CD4-positive, alpha-beta T cell (primary cell): ENCODE data around the gene TGFB1I1. TPM values are rescaled to one million over a fixed set of nuclear protein-coding genes. Genes with fewer than 3 reads are reported as not detected.

ENCODE experiments used
- ATAC-seq: fragments of 200-7000 bp; cut with Tn5 transposase; one replicate; pipeline ENCODE4 v1.10.0; 2022; ENCODE audit warnings: mild to moderate bottlenecking; ENCODE audit not compliant: poor library complexity
- CTCF ChIA-PET: fragments of 350-600 bp; sonication (Branson Sonifier 250); formaldehyde crosslinking; loops from one replicate; lab custom pipeline; 2021; ENCODE audit warnings: antibody characterized with exemption, inconsistent platforms; lab: Charles Lee
- POLR2A ChIA-PET: fragments of 350-600 bp; sonication (Branson Sonifier 250); formaldehyde crosslinking; loops from one replicate; lab custom pipeline; 2021; ENCODE audit warnings: antibody characterized with exemption, inconsistent platforms; lab: Charles Lee
- DNase-seq, 14 experiments: peaks; one replicate each; pipeline ENCODE4 v3.0.0-alpha.2; 2013 to 2020; ENCODE audit warnings: mixed read lengths in 2 of 14
- H3K27ac ChIP-seq, 2 donors: one replicate each; pipeline versions ENCODE4 v1.5.1 to v1.7.0; 2013; ENCODE audit warnings: low read length in 2 of 2, low read depth in 1 of 2, mild to moderate bottlenecking in 1 of 2
- H3K27me3 ChIP-seq, 2 experiments: 1 replicate in 1 of 2; 2 replicates in 1 of 2; pipeline versions ENCODE4 v1.6.1 to v1.7.0; 2013; ENCODE audit warnings: low read length in 2 of 2, control low read depth in 1 of 2, mild to moderate bottlenecking in 1 of 2, moderate library complexity in 1 of 2; ENCODE audit not compliant: insufficient read depth in 2 of 2, control insufficient read depth in 1 of 2
- H3K36me3 ChIP-seq: one replicate; pipeline ENCODE4 v1.6.1; 2013; ENCODE audit warnings: low read length, control low read depth; ENCODE audit not compliant: insufficient read depth
- H3K4me1 ChIP-seq: one replicate; pipeline ENCODE4 v1.6.1; 2013; ENCODE audit warnings: low read length, control low read depth; ENCODE audit not compliant: insufficient read depth
- H3K4me3 ChIP-seq: one replicate; pipeline ENCODE4 v1.5.1; 2013; ENCODE audit warnings: mild to moderate bottlenecking, low read length, moderate library complexity
- H3K9me3 ChIP-seq, 2 experiments: 1 replicate in 1 of 2; 2 replicates in 1 of 2; pipeline versions ENCODE4 v1.6.1 to v1.7.0; 2013; ENCODE audit warnings: low read length in 2 of 2, mild to moderate bottlenecking in 2 of 2, control low read depth in 1 of 2, moderate library complexity in 1 of 2; ENCODE audit not compliant: control insufficient read depth in 1 of 2, insufficient read depth in 1 of 2
- H3K27ac Mint-ChIP-seq: one replicate; pipeline ENCODE4 v1.8.0; 2020; ENCODE audit warnings: mixed read lengths
- H3K27me3 Mint-ChIP-seq: one replicate; pipeline ENCODE4 v1.8.0; 2021; ENCODE audit warnings: mixed read lengths
- H3K36me3 Mint-ChIP-seq: one replicate; pipeline ENCODE4 v1.8.0; 2021; ENCODE audit warnings: low read depth, mixed read lengths
- H3K4me1 Mint-ChIP-seq: one replicate; pipeline ENCODE4 v1.8.0; 2021; ENCODE audit warnings: low read depth, mixed read lengths
- H3K4me3 Mint-ChIP-seq: one replicate; pipeline ENCODE4 v1.8.0; 2020; ENCODE audit warnings: mild to moderate bottlenecking, mixed read lengths
- H3K9me3 Mint-ChIP-seq: one replicate; pipeline ENCODE4 v1.8.0; 2020; ENCODE audit warnings: mixed read lengths
- CTCF ChIP-seq: fragments of 200-600 bp; IDR thresholded peaks from one replicate; pipeline ENCODE4 v1.8.0; 2022; ENCODE audit warnings: antibody characterized with exemption, mild to moderate bottlenecking
- intact Hi-C, 2 experiments: fragments of 100-400 bp; cut with DNase I in 1 of 2; cut with micrococcal nuclease in 1 of 2; formaldehyde crosslinking; loops; one replicate each; pipeline versions ENCODE4 v1.15.1 to v1.9.0; 2023 to 2025; cut with DNase I, micrococcal nuclease
- total RNA-seq, 174 experiments: library from RNA in 2 of 174; stranded (reverse) in 2 of 174; gene quantifications; one replicate each; pipeline ENCODE4 v1.2.3 and lab custom pipeline; 2021 to 2026

TGFB1I1 gene
- total RNA-seq, 2 experiments from 2014 or later, result 0.36 to 0.42 TPM

- no peak overlapping the region for H3K27ac Mint-ChIP-seq
These were observed 26.5 kb downstream of the TGFB1I1 start for GRCh38 chr16:31498493-31498892.

DNA sequence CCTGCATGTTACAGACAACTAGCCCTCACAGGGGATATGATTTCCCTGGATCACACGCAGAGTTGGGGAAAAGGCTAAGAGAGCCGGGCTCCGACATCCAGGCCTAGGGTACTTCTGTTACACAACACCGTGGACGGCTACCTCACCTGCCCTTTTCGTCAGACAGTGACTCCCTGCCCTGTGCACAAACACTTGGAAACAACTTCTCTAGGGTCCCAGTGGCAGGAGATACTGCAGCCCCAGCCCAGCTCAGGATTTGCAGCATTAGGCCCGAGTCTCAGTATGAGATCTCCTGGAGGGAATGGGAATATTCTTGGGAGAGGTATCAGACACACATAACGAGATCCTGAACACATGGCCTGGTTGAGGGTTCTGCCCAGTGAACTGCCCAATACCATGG lies 28.0 kb downstream of the TGFB1I1 start:
- no peaks in the 10 kb centered on the region for H3K27me3 ChIP-seq
- H3K27ac Mint-ChIP-seq, result no peak overlapping the region
- H3K9me3 ChIP-seq, result no peaks in the 10 kb centered on the region
- TF ChIP-seq CTCF, result no peak
- H3K36me3 ChIP-seq, result peaks cover 55% of the 10 kb centered on the region
- DNase-seq (no peak), ATAC-seq (no peak)
- no peak overlapping the region for H3K4me3 Mint-ChIP-seq
- CTCF ChIA-PET, result no interaction called here
- POLR2A ChIA-PET, result interaction anchor here (0.6 to 1.4 kb wide), 2 partner anchors 8 to 213 kb away, joined by 3 to 4 read pairs; partner anchors contain the start of gene RUSF1
- intact Hi-C loops, result no loop called here
- H3K4me3 ChIP-seq, result no peak overlapping the region
- H3K4me1 ChIP-seq, result peaks cover 4% of the 10 kb centered on the region
- H3K9me3 Mint-ChIP-seq, result no peaks in the 10 kb centered on the region
- peaks cover 14% of the 10 kb centered on the region for H3K4me1 Mint-ChIP-seq
- no peaks in the 10 kb centered on the region for H3K27me3 Mint-ChIP-seq
- no peak overlapping the region for H3K27ac ChIP-seq
- H3K36me3 Mint-ChIP-seq, result peaks cover 57% of the 10 kb centered on the region

More at GRCh38 chr16:31498493-31498892, 26.5 kb downstream of the TGFB1I1 start:
- H3K36me3 ChIP-seq, result peaks cover 56% of the 10 kb centered on the region
- Mint-ChIP-seq H3K27me3 (no peaks in the 10 kb centered on the region), H3K4me3 (no peak overlapping the region), H3K4me1 (peaks cover 7% of the 10 kb centered on the region), H3K36me3 (peaks cover 66% of the 10 kb centered on the region), H3K9me3 (no peaks in the 10 kb centered on the region)
- no peaks in the 10 kb centered on the region for H3K4me1 ChIP-seq
- intact Hi-C loops, result no loop called here
- no peak for DNase-seq
- H3K9me3 ChIP-seq, result no peaks in the 10 kb centered on the region
- H3K27ac ChIP-seq, result no peak overlapping the region
- ChIA-PET CTCF (no interaction called here), POLR2A (interaction anchor here (1.1 to 2.8 kb wide), 2 partner anchors 10 to 11 kb away, joined by 3 to 9 read pairs; partner anchors contain the start of gene RUSF1)
- no peak for TF ChIP-seq CTCF
- H3K4me3 ChIP-seq, result no peak overlapping the region
- no peak for ATAC-seq
- H3K27me3 ChIP-seq, result no peaks in the 10 kb centered on the region

DNA sequence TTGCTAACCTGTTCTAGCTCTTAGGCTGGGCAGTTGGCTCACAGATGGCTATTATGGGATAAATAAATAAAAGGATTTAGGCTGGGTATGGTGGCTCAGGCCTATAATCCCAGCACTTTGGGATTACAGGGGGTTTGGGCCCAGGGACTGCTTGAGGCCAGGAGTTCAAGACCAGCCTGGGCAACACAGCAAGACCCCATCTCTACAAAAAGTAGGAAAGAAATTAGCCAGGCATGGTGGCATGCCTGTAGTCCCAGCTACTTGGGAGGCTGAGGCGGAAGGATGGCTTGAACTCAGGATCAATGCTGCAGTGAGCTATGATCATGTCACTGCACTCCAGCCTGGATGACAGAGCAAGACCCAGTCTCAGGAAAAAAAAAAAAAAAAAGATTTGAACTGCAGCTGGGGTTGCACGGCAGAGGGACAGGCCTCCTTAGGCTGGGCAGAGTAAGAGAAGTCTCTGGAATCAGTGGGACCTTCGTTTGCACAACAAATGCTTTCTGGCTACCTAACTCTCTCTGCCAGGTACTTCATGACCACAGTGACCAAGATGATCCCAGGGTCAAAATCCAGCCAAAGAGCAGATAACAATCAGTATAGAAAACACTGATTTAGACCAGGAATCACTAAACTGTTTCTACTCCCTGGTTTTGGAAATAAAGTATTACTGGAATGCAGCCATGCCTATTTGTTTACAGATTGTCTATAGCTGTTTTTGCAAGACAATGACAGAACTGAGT lies 29.4 kb downstream of the TGFB1I1 start:
- H3K36me3 Mint-ChIP-seq, result peaks cover 56% of the 10 kb centered on the region
- H3K27ac ChIP-seq, result no peak overlapping the region
- peaks cover 6% of the 10 kb centered on the region for H3K4me1 ChIP-seq
- no peaks in the 10 kb centered on the region for H3K9me3 Mint-ChIP-seq
- H3K27ac Mint-ChIP-seq, result no peak overlapping the region
- DNase-seq, result no peak
- H3K36me3 ChIP-seq, result peaks cover 52% of the 10 kb centered on the region
- H3K4me3 ChIP-seq, result no peak overlapping the region
- TF ChIP-seq CTCF, result no peak
- intact Hi-C loops, result no loop called here
- ChIA-PET CTCF (no interaction called here), POLR2A (interaction anchor here (1.4 kb wide), 1 partner anchor 212 kb away, joined by 4 read pairs; a partner anchor contains a TSS)
- H3K4me1 Mint-ChIP-seq, result peaks cover 29% of the 10 kb centered on the region
- H3K27me3 Mint-ChIP-seq, result no peaks in the 10 kb centered on the region
- no peak overlapping the region for H3K4me3 Mint-ChIP-seq
- no peaks in the 10 kb centered on the region for H3K27me3 ChIP-seq
- H3K9me3 ChIP-seq, result no peaks in the 10 kb centered on the region
- ATAC-seq, result no peak
